Uterus (tissue), 2 donors: ENCODE results near the gene INSM1.

Source experiments
- POLR2A ChIP-seq, 2 donors: fragments of 450-650 bp; IDR thresholded peaks; one replicate each; pipeline ENCODE4 v1.6.1; 2016; ENCODE audit warnings: antibody characterized with exemption in 2 of 2, mild to moderate bottlenecking in 1 of 2, moderate library complexity in 1 of 2
- TF ChIP-seq, protein P1 (sequence below), 4 experiments: fragments of 200-600 bp in 2 of 4; fragments of 450-650 bp in 2 of 4; sonication (generic) in 2 of 4; IDR thresholded peaks; one replicate each; pipeline ENCODE4 v1.5.1; 2016 to 2019; ENCODE audit warnings: antibody characterized with exemption in 4 of 4, mild to moderate bottlenecking in 2 of 4, moderate library complexity in 1 of 4

DNA sequence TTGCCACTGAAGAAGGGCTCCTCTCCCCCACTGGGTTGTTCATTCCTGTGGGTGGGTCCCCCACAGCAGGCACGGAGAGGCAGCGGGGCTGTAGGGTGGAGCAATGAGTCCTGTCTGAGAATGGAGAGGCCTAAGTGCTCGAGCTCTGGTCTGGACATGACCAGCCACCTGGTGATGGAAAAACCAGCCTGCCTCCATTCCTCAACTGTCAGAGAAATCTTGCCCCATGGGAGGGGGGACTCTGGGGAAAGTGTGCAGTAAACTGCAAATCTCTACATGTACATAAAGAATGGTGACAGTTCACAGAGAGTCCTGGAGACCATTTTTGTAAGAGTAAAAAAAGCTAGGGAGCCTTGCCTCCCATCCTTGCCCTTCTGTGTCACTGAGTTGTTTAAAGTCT lies 34.1 kb downstream of the INSM1 start:
- TF ChIP-seq, protein P1, sequence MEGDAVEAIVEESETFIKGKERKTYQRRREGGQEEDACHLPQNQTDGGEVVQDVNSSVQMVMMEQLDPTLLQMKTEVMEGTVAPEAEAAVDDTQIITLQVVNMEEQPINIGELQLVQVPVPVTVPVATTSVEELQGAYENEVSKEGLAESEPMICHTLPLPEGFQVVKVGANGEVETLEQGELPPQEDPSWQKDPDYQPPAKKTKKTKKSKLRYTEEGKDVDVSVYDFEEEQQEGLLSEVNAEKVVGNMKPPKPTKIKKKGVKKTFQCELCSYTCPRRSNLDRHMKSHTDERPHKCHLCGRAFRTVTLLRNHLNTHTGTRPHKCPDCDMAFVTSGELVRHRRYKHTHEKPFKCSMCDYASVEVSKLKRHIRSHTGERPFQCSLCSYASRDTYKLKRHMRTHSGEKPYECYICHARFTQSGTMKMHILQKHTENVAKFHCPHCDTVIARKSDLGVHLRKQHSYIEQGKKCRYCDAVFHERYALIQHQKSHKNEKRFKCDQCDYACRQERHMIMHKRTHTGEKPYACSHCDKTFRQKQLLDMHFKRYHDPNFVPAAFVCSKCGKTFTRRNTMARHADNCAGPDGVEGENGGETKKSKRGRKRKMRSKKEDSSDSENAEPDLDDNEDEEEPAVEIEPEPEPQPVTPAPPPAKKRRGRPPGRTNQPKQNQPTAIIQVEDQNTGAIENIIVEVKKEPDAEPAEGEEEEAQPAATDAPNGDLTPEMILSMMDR (IDR thresholded peaks at IDR 0.05) = no peak
- no peak for TF ChIP-seq POLR2A (IDR thresholded peaks at IDR 0.05)
